Ectodermal cell (in vitro differentiated cells): Measurements from ENCODE around the gene KIRREL1.

ENCODE experiments used
- H3K27ac ChIP-seq: 2 replicates; pipeline ENCODE4 v1.7.0; 2013; ENCODE audit warnings: mild to moderate bottlenecking, low read depth, low read length; ENCODE audit not compliant: insufficient read depth, poor library complexity, severe bottlenecking
- H3K27me3 ChIP-seq: 2 replicates; pipeline ENCODE4 v1.7.0; 2013; ENCODE audit warnings: mild to moderate bottlenecking, low read length; ENCODE audit not compliant: insufficient read depth, control insufficient read depth, poor library complexity, severe bottlenecking
- H3K36me3 ChIP-seq: one replicate; pipeline ENCODE4 v1.7.0; 2013; ENCODE audit warnings: low read length; ENCODE audit not compliant: control insufficient read depth, insufficient read depth
- H3K4me1 ChIP-seq: one replicate; pipeline ENCODE4 v1.7.0; 2013; ENCODE audit warnings: low read length; ENCODE audit not compliant: control insufficient read depth, insufficient read depth
- H3K4me3 ChIP-seq: 2 replicates; pipeline ENCODE4 v1.7.0; 2013; ENCODE audit warnings: low read depth, low read length, control low read depth; ENCODE audit not compliant: insufficient read depth
- H3K9me3 ChIP-seq: 2 replicates; pipeline ENCODE4 v1.7.0; 2013; ENCODE audit warnings: mild to moderate bottlenecking, low read length, moderate library complexity; ENCODE audit not compliant: control insufficient read depth
- WGBS, 2 experiments: methylation state at CpG; one replicate each; pipeline ENCODE4 v1.1.7; 2013; ENCODE audit warnings: missing lambda C conversion rate in 2 of 2; 5-methylcytosine and 5-hydroxymethylcytosine counted together

Gene KIRREL1

DNA sequence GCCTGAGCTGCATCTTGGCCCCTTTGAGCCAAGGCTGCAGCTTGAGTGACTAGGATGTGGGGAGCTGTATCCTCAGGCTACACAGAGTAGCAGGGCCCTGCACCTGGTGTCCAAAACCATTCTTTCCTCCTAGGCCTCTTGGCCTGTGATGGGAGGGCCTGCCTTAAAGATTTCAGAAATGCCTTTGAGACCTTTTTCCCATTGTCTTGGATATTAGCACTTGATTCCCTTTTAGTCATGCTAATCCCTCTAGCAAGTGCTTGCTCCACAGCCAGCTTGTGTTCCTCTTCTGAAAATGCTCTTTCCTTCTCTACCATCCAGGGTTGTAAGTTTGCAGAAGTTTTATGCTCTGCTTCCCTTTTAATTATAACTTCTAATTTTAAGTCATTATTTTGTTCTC is 21.7 kb upstream of the KIRREL1 start:
- no peaks in the 10 kb centered on the region for H3K9me3 ChIP-seq
- H3K36me3 ChIP-seq = no peaks in the 10 kb centered on the region
- no peaks in the 10 kb centered on the region for H3K4me1 ChIP-seq
- no peak overlapping the region for H3K4me3 ChIP-seq
- no peaks in the 10 kb centered on the region for H3K27me3 ChIP-seq
- no peak overlapping the region for H3K27ac ChIP-seq

DNA sequence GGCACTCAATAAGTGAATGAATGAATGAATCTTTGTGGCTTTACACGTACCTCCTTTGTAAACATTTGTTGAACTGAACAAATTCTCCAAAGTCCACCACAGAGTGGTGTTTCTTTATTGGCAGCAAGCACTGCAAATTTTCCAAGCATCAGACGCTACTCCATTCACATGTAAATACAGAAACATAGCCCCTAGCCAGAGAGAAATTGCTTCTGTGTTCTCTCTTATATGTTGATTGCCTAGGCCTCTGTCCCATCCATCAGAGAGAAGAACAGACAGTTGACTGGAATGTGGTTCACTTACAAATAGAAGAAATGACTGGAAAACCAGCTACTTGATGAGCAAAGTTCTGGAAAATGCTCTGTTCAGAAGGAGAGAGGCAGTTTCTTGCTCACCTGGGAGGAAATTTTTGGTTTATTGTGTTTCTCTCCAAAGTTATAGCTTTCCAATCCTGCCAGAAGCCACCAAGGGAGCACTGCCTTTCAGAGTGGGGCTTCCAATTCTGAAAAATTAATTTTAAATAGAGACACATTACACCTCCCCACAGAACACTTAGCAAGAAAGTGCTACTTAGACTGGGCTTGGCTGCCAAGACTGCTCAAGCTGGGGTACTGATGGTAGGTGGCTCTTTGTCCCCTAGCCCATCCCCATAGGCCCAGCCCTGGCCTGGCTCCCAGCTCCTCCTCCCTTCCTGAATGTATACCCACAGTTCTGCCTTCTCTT is 18.1 kb upstream of the KIRREL1 start:
- Histone ChIP-seq H3K27ac (no peak overlapping the region), H3K9me3 (no peaks in the 10 kb centered on the region), H3K4me1 (no peaks in the 10 kb centered on the region), H3K4me3 (no peak overlapping the region), H3K36me3 (no peaks in the 10 kb centered on the region), H3K27me3 (no peaks in the 10 kb centered on the region)
- 53 to 66% methylated on average over 2 of the region's 2 CpGs for WGBS, 2 experiments

DNA sequence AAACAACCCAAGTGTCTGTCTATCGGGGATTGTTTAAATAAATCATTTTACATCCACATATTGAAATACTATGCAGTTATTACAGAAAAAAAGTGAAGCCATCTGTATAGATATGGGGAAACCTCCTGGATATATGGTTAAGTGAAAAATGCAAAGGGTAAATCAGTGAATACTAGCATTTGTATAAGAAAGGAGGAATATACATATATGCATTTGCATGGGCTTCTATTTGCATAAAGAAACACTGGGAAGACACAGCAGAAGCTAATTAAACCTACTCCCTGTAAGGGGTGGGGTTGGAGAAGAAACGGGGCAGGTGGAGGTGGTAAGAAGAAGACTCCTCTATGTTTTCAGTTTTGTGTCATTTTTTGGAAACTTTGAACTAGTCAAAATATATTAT is 16.6 kb upstream of the KIRREL1 start:
- WGBS, 2 experiments = 71 to 87% methylated on average over 1 to 2 of the region's 2 CpGs
- Histone ChIP-seq H3K9me3 (no peaks in the 10 kb centered on the region), H3K36me3 (no peaks in the 10 kb centered on the region), H3K27me3 (no peaks in the 10 kb centered on the region), H3K4me3 (no peak overlapping the region), H3K4me1 (no peaks in the 10 kb centered on the region), H3K27ac (no peak overlapping the region)

DNA sequence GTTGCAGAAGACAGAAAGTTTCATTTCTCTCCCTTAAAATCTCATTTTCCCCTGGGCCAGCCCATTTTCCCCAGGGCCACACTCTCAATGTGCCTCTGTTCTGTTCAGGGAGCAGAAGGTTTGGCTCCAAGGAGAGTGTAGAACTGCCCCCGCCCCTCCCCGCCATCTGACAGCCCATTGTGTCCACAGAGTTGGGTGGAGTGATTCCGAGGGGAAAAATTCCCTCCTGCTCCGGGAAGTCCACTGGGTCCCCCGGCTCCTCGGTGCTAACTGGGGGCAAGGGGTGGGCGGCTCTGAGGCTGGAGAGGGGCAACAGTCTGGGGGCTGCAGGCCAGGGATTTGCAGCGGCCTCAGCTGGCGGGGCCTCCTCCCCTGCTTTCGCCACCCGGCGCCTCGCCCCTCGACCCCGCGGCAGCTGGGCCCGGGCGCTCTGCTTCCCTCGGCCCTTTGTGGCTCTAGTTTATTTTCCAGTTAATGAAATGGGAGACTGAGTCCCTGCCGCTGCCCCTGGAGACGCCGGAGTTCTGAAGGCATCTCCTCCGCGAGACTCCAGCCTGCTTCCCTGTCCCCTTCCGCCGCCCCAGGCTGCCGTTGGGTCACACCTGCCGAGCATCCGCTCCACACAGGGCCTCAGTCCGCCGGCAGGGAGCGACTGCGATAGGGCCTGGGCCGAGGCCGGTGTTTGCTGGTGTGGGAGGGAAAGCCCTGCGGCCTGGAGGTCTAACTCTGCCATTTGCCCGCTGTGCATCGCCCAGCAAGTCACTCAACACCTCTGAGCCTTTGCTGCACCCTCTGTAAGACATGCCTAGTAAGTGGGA is 14.7 kb upstream of the KIRREL1 start:
- WGBS, 2 experiments = 89 to 92% methylated on average over 38 of the region's 38 CpGs
- Histone ChIP-seq H3K36me3 (no peaks in the 10 kb centered on the region), H3K9me3 (no peaks in the 10 kb centered on the region), H3K27me3 (no peaks in the 10 kb centered on the region), H3K4me1 (no peaks in the 10 kb centered on the region), H3K4me3 (no peak overlapping the region), H3K27ac (no peak overlapping the region)

DNA sequence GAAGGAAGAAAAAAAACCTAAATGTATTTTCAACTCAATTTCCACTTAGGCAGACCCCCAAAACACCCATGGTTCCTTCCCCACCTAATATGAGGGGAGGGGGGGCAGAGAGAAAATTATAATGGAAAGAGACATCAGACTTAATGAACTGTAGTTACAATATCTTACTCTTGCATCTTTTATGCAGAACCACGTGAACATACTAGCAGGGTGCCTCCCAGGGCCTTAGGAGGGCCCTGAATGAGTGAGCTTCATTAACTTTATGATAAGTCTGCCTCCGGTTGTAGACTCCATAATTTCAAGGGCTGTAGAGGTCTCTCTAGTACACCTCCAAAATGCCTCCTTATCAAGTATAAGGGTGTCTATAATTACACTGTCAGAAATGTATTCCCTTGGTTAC is 11.3 kb upstream of the KIRREL1 start:
- Histone ChIP-seq H3K27me3 (no peaks in the 10 kb centered on the region), H3K27ac (no peak overlapping the region)

DNA sequence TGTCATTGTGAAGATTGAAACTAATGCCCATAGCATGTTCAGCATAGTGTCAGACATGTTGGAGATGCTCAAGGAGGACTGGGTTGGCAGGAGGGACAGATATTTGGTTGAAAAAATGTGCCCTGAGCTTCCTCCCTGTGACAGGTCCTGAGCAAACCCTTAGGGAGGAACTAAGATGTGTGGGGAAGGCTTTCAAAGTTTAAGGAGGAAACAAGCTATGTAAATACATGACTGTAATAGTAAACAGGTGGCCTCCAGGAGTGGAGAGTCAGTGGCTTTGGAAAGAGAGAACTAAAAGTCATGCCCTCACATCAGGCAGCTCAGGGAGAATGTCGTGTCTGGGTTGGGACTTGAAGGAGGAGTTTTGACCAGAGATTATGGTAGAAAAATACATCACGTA is 9.7 kb upstream of the KIRREL1 start:
- Histone ChIP-seq H3K27ac (no peak overlapping the region), H3K36me3 (no peaks in the 10 kb centered on the region), H3K4me3 (no peak overlapping the region), H3K4me1 (no peaks in the 10 kb centered on the region), H3K27me3 (no peaks in the 10 kb centered on the region), H3K9me3 (no peaks in the 10 kb centered on the region)
- WGBS, 2 experiments = 92% methylated on average over 2 of the region's 2 CpGs

More for the DNA sequence above, 11.3 kb upstream of the KIRREL1 start:
- Histone ChIP-seq H3K9me3 (no peaks in the 10 kb centered on the region), H3K4me1 (no peaks in the 10 kb centered on the region), H3K36me3 (no peaks in the 10 kb centered on the region), H3K4me3 (no peak overlapping the region)
- WGBS, 2 experiments = 79 to 85% methylated on average over 2 of the region's 2 CpGs

DNA sequence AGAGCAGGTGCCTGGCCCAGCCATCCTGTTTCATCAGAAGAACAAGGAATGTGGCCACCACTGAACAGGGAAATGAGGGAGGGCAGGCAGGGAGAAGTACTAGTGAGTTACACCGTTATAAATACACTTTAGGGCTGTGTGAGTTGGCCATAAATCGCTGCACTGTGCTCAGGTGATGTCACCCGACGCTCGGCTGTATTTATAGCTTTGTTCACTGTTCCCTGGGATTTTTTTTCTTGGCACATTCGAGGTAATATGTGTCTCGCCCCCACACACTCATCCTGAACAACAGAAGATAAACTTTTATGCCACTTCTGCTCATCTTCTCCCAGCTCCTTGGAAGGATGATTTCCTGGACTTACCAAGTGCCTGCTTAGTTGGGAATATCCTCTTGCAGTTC is 9.0 kb upstream of the KIRREL1 start:
- Histone ChIP-seq H3K36me3 (no peaks in the 10 kb centered on the region), H3K4me3 (no peak overlapping the region), H3K27me3 (no peaks in the 10 kb centered on the region), H3K9me3 (no peaks in the 10 kb centered on the region), H3K4me1 (no peaks in the 10 kb centered on the region), H3K27ac (no peak overlapping the region)
- 90 to 92% methylated on average over 7 of the region's 7 CpGs for WGBS, 2 experiments

DNA sequence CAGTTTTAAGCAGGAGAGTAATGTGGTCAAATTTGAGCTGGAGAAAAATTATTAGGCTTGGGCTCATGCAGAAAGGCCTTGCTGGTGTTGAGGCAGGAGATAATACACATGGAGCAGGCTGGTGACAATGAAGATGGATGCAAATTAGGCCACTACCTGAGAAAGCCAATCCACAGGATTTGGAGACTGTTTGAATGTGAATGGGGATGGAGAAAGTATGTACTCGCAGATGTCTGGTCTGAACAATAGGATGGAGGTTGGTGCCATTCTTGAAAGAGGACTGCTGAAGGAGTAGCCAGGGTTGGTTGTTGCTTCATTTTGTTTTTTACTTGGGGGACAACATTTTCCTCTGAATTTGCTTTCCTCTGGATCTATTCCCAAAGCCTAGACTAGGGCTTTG is 8.0 kb upstream of the KIRREL1 start:
- H3K27me3 ChIP-seq = no peaks in the 10 kb centered on the region
- no peaks in the 10 kb centered on the region for H3K9me3 ChIP-seq
- H3K36me3 ChIP-seq = no peaks in the 10 kb centered on the region
- no peaks in the 10 kb centered on the region for H3K4me1 ChIP-seq
- H3K4me3 ChIP-seq = no peak overlapping the region
- H3K27ac ChIP-seq = no peak overlapping the region
- 82 to 85% methylated on average over 1 of the region's 1 CpG for WGBS, 2 experiments

DNA sequence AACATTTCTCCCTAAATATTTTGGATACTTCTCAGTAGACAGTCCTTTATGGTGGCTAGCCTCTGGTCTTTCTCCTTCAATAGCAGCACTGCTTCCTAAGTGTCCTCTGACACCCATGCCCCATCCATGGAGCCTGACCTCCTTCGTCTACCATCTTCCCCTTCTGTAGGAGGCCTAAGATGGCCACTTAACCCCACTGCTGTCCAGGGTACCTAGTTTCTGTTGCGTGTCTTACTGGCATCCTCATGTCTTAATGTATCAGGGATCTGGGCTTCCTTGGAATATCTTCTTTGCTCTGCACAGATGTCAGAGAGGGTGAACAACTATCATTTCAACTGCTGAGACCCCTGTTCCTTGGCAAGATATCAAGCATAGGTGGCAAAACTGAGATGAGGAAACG is 5.4 kb upstream of the KIRREL1 start:
- no peaks in the 10 kb centered on the region for H3K9me3 ChIP-seq
- WGBS, 2 experiments = 93 to 95% methylated on average over 3 of the region's 3 CpGs
- peaks cover 4% of the 10 kb centered on the region for H3K4me1 ChIP-seq
- no peaks in the 10 kb centered on the region for H3K27me3 ChIP-seq
- no peak overlapping the region for H3K4me3 ChIP-seq
- no peak overlapping the region for H3K27ac ChIP-seq
- no peaks in the 10 kb centered on the region for H3K36me3 ChIP-seq

DNA sequence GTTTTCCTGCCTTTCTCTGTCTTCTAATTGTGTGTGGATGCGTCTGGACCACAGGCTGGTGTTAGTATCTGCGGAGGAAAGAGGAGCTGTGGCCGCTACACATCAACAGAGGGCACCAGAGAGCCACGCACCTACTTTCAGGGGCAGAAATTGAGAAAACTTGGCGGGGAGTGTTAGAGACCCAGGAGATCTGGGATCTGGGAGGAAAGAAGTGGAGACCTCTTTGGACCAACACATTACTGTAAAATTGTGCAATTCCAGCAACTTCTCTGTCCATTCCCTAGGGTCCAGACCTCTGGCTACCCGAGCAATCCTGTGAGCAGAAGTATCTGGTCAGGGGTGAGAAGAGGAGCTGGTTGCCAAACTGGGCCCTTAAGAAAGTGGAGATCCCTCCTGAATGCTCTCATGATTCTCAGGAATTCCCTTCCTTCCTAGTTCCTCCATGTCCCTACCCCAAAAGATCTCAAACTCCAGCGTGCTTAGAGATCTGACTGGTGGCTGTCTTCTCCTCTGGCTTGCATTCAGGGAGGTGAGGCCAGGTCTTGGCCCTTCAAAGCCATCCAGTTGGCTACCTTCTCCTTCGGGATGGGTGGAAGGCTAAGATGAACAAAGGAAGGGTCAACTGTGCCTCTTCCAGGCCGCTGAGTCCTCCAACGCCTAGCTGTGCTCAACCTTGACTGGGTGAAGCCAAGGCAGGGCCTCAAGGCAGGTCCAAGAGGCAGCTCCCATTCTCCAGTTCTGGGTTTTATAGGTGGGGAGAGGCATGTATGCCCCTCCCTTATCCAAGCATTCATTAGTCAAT is 1.2 kb upstream of the KIRREL1 start:
- Histone ChIP-seq H3K27ac (no peak overlapping the region), H3K27me3 (no peaks in the 10 kb centered on the region), H3K9me3 (no peaks in the 10 kb centered on the region), H3K36me3 (no peaks in the 10 kb centered on the region), H3K4me1 (peaks cover 25% of the 10 kb centered on the region), H3K4me3 (no peak overlapping the region)
- 39% methylated on average over 10 of the region's 10 CpGs for whole genome bisulfite sequencing, 2 experiments
